GM12801 (cell line): Measurements from ENCODE around the gene TUBA1B.

Experiments
- TF ChIP-seq, protein P1 (sequence below): IDR thresholded peaks from one replicate; pipeline ENCODE4 v1.5.1; 2011; ENCODE audit warnings: control low read depth; ENCODE audit not compliant: insufficient read length; ENCODE audit errors: extremely low read depth

Gene TUBA1B

DNA sequence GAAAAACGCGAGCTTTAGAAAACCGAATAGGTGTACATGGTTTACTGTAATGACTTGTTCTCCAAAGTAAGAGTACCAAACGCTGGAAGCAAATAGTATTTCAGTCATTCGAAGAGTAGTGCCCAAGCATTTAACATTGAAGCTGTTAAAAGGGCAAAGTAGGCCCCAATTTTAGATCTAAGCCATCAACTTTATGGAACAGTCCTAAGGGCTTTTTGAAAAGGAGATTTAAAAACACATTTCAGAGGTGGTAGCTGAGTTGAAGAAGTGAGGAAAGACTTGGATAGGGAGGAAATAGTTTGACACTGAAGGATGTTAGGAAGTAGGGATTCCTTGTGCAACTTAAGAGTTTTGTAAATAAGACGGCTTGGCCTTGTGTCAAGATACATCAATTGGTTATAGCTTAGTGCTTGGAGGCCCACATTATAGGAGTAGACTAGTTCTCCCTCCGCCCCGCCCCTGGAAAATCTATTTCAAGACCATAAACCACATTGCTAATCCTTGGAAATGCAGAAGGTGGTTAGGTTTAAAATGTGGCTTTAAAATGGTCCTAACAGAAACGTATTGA lies 783 bp upstream of the TUBA1B start:
- TF ChIP-seq, protein P1, sequence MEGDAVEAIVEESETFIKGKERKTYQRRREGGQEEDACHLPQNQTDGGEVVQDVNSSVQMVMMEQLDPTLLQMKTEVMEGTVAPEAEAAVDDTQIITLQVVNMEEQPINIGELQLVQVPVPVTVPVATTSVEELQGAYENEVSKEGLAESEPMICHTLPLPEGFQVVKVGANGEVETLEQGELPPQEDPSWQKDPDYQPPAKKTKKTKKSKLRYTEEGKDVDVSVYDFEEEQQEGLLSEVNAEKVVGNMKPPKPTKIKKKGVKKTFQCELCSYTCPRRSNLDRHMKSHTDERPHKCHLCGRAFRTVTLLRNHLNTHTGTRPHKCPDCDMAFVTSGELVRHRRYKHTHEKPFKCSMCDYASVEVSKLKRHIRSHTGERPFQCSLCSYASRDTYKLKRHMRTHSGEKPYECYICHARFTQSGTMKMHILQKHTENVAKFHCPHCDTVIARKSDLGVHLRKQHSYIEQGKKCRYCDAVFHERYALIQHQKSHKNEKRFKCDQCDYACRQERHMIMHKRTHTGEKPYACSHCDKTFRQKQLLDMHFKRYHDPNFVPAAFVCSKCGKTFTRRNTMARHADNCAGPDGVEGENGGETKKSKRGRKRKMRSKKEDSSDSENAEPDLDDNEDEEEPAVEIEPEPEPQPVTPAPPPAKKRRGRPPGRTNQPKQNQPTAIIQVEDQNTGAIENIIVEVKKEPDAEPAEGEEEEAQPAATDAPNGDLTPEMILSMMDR, result no peak

DNA sequence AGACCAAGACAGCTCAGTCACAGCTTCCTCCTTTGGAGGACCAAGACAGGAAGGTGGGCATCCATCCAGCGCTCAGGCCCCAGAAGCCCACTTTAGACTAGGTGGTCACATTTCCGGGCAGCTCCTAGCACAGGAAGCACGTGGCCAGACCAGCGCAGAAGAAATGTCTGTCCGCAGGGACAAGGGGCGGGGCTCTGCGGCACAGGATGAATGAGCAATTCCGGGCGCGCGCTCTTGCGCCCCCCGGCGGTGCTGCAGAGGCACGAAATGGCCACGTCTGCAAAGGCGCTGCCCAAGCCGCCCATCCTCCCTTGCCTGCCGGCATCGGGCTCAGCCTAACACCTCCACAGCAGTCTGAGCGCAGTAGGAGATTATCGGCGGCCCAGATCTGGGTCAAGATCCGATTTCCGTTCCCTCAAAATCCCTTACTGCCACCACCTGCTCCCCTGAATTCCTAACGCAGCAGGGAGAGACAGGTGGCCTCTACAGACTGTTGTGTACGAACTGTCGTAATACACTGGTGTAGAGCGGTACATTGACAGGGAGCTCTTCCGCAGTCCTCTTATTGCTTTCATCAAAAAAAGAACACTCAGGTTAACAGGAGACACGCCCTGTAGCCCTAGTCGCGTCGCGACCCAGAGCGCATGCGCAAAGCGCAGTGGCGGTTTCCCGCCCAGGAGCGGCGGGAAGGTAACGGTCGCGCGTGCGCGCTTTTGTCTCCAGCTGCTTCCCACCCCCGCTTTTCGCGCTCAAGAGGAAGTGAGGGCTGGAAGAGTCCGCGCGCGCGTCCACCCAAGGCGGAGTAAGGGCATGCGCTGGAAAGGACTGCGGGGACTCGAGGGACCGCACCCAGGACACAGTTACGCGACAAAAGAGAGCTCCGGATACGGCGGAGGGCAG lies 794 bp downstream of the TUBA1B start:
- TF ChIP-seq, protein P1, result no peak

GRCh38 chr12:49129332-49130150 lies 1.7 kb downstream of the TUBA1B start:
- TF ChIP-seq, protein P1, result no peak

DNA sequence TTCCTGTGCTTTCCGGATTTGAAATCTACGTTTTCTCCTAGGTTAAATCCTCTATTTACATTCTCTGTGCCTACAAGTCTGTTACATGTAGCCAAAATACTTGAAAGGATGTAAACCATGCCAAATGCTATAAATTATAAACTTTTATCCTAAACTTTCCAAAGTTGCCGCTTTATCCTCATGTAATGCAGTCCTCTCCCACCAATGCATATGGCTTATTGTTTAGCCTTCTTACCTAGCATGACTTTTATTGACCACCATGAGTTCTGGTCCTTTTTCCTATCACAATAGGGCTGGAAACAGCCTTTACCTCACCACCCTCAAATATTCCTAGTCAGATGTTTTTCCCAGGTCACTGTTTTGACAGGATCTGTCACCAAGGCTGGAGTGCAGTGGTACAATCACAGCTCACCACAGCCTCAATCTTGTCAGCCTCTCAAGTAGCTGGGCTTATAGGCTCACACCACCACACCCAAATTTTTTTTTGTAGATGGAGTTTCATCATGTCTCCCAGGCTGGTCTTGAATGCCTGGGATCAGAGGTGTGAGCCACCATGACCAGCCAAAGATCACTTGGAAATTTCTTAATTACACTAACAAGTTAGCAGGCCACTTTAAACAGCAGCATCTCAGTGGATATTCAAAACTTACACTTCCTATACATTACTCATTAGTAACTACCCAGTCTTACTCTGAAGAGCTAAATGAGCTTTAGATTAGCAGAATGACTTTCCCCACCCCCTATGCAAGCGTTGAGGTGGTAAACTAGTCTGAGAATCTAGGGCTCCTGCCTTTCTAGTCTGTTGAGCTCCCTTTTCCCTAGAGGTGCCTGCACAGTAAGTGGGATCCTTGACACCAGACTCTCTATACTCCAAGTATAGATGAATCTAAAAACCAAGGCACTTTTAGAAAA lies 4.1 kb downstream of the TUBA1B start:
- TF ChIP-seq, protein P1, result no peak

DNA sequence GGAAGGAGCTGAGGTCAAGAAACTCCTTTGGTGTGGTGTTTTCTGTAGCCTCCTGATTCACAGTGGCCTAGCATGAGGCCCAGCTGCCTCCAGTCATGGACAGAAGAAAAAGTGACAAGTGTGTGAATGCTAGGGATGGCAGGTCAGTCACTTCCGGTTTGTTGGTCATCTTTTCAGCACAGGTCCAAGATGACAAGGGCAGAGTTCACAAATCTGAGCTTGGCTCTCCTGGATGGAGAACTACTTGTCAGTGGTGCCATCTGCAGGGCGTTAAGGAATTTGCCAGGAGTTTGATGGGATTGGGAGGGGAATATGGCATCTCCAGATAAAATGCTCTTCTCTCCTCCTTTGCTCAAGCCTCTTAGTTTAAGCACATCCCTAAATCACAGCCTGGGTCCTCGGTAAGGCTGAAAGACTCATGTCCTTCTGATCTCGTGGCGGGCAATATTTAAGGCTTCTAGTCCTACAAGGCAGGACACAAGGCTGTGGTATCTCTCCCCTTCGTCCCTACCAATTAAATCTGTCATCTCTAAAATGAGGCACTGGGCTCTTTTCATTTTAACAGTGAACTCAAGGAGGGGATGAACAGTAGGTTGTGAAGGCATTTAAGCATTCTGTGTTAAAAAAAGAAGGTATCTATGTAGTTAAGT lies 10.0 kb downstream of the TUBA1B start:
- TF ChIP-seq, protein P1, result no peak

- TF ChIP-seq, protein P1, result no peak
These were observed 20.0 kb downstream of the TUBA1B start for GRCh38 chr12:49111206-49111605.
